Measurements from ENCODE around the gene MOB1A.
"Not testable (repeated sequence)": the region's sequence is repeated elsewhere in the genome, so short reads cannot be mapped to it uniquely, and the experiment has no call there.

Gene MOB1A

DNA sequence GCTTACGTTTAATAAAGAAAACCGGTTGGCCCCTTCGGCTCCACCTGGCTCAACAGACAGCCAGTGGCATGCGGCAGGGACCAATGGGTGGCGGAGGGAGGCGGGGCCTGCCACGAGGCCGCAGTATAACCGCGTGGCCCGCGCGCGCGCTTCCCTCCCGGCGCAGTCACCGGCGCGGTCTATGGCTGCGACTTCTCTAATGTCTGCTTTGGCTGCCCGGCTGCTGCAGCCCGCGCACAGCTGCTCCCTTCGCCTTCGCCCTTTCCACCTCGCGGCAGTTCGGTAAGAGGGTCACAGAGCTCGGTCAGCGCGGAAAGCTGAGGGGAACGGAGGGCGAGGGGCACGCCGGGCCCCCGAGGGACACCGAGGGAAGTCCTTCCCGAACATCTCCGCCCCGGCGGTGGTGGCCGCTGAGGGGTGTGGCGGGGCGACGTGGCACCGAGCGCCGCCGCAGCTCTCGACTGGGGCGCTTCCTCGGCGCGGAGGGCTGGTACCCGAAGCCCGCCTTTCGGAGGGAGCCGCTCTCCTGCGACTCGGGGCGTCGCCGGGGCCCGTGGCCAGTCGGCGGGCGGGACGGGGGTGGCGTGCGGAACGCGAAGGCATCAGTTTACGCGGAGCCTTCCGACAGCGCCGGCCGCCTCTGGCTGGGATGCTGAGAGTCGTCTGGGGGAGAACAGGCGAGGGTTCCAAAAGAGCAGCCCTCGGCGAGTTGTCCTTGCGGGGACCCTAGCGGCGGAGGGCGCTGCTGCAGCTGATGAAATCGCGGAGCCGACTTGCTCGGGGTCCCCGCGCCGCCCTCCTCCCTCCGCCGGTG lies 20.0 kb upstream of the MOB1A start, which contains the start of gene MTHFD2:
Gene MTHFD2 (plus strand): TSS at position 155 of the 814 bp plus-strand sequence. CDS start 27 bp downstream, at position 182.
- peak; percentile 99 for DNase-seq (ENCODE audit: low spot score)

GRCh38 chr2:74198023-74198460 lies 19.4 kb upstream of the MOB1A start:
- DNase-seq (ENCODE audit: low spot score), result no peak

DNA sequence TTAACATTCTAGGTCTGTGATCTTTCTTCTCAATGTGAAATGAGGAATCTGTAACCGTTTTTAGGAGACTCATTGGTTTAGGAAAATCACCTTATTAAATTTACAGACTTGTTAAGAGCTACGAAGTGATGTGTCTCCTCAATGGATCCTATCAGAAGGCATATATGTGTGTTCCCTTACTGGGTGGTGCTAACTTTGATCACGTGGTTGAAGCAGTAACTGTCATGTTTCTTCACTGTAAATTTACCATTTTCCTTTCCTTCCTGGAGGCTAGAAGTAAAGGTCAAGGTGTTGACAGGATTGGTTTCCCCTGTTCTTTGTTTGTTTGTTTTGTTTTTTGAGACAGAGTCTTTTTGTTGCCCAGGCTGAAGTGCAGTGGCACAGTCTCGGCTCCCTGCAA lies 18.4 kb upstream of the MOB1A start:
- no peak for DNase-seq (ENCODE audit: low spot score)

DNA sequence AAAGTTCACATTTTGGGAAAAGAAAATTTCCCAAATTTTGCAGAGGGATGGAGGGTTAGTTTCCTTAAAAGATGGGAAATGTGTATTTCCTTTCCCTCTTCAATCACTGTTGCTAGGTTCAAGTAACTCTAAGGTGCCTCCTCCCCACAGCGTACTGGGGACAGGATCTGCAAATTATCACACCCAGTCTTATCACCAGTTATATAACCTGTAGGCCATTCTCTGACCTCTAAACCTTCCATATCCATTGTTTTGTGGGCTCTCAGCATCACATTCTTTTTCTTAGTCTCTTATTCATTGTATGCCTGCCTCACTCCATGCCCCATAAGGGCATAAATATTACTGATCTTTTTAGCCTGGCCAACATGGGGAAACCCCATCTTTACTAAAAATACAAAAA lies 16.1 kb upstream of the MOB1A start:
- no peak for DNase-seq (ENCODE audit: low spot score)

DNA sequence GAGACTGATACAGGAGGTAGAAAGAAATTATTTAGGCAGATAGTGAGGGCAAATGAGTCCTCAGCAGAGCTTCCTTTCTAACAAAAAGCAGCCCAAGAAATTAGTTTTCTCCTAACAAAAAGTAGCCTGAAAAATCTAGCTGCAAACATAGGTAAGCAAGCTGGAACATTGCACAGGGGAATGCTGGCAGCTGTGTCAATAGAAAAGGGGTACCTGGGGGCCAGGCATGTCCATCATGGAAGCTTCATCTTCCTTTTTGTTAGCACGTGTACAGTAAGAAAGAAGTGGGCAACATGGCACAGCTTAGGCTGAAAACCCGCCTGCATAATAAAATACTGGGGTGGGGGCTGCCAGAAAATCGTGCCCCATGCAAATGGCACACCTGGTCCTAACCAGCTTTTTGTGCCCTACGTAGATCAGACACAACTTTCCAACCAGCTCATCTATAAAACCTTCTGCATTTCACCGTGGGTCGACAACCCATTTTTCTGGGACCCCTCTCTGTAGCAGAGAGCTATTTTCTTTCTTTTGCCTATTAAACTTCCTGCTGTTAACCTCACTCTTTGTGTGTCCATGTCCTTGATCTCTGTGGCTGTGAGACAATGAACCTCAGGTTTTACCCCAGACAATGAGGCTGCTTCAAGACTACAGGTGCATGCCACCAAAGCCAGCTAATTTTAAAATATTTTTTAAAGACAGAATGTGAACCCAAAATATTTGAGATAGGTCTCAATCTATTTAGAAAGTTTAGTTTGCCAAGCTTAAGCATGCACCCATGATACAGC lies 13.1 kb upstream of the MOB1A start:
- no peak for DNase-seq (ENCODE audit: low spot score)

- no peak for DNase-seq (ENCODE audit: low spot score)
Measured at GRCh38 chr2:74188696-74189095, 10.0 kb upstream of the MOB1A start.

DNA sequence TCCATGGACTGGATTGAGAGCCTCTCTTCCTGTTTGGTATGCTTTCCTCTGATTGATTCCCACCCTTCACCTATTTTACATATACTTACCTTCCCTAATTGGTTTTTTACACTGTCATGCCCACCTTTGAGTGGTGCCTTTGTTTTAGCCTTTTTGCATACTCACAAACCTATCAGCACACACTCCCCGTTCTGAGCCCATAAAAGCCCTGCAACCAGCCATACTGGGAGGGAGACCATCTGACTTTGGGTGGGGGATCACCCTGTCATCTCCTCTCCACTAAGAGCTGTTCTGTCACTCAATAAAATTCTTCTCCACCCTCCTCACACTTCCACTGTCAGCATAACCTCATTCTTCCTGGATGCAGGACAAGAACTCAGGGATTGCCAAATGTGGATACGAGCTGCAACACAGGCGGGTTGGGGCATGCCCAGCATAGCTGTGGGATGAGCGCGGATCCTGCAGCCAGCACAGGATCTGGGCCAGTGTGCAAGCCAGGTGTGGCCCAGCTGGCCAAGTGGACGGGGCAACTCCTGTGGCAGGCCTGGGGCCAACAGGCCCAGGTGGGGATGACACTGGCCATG lies 9.4 kb upstream of the MOB1A start:
- DNase-seq (ENCODE audit: low spot score), result peak; percentile 62

DNA sequence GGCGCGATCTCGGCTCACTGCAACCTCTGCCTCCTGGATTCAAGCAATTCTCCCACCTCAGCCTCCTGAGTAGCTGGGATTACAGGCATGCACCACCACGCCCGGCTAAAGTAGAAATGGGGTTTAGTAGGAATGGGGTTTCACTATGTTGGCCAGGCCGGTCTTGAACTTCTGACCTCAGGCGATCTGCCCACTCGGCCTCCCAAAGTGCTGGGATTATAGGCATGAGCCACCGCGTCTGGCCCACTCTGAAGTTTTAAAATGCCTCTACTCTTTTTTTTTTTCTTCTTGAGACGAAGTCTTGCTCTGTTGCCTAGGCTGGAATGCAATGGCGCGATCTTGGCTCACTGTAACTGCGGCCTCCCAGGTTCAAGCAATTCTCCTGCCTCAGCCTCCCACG lies 8.0 kb upstream of the MOB1A start:
- DNase-seq (ENCODE audit: low spot score), result not testable (repeated sequence)

GRCh38 chr2:74186038-74186437 lies 7.4 kb upstream of the MOB1A start:
- DNase-seq (ENCODE audit: low spot score), result peak; percentile 61

DNA sequence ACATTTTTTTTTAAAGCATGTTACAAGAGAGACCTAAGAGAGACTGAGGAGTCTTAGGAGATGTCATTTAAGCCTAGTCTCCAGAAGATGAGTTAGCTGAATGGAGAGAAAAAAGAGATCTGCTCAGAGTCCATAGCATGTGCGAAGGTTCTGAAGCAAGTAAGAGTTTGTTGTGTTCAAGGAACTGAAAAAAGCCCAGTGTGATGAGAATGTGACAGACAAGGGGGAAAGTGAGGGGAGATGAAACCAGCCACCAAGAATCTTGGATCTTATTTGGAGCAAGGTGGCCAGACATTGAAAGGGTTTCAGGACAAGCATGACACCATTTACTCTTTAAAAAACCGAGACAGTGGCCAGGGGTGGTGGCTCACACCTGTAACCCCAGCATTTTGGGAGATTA lies 5.2 kb upstream of the MOB1A start:
- no peak for DNase-seq (ENCODE audit: low spot score)

DNA sequence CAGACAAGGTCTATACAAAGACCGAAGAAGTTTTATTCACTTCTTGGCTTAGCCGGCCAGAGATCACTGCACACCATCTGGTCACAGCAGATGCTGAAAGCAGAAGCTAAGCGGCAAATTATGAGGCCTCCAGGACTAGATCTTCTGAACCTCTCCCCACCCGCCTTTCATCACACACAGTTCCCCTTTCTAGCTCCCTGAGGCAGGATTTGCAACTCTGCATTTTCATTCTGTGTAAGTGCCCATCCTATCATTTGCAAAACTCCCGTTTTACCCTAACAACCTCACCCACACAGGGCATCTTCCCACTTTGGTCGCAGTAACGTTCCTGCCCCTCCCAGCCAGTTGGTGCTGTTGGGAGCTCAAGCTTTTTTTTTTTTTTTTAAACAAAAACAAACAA lies 3.1 kb upstream of the MOB1A start:
- no peak for DNase-seq (ENCODE audit: low spot score)

DNA sequence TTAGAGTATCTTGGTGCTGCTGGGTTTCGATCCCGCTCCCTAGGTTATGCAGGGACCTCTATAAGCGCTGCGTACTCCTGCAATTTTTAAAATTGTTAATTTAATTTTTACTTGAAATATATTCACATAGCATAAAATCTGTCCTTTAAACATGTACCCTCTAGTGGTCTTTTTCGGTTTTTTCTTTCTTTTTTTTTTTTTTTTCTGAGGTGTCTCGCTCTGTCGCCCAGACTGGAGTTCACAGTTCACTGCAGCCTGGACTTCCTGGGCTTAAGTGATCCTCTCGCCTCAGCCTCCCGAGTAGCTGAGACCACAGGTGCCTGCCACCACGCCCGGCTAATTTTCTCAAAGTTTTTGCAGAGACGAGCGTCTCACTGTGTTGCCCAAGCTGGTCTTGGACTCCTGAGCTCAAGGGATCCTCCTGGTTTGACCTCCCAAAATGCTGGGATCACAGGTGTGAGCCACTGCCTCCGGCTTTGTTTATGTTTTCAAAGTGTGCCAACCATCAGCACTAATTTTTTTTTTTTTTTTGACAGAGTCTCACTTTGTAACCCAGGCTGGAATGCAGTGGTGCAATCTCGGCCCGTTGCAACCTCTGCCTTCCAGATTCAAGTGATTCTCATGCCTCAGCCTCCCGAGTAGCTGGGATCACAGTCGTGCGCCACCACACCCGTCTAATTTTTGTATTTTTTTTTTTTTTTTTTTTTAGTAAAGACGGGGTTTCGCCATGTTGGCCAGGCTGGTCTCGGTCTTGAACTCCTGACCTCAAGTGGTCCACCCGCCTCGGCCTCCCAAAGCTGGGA lies 585 bp upstream of the MOB1A start:
- no peak for DNase-seq (ENCODE audit: low spot score)

DNA sequence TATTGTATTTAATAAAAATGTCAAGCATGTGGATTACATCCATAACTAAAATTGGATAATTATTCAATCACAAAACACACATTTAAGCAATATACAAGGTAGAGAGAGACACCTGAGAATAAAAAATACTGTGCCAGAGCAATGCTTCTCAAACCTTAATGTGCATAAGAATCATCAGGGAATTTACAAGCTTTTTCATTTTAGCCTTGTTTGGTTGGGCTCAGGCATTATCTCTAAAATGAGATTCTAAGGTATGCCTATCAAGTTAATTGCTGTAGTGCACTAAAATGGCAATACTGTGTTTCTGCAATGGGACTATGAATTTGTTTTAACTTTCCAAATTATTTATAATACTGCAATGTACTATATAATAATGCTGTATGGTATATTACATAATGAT lies 983 bp downstream of the MOB1A start:
- DNase-seq (ENCODE audit: low spot score), result no peak

- no peak for DNase-seq (ENCODE audit: low spot score)
Measured at GRCh38 chr2:74174909-74175308, 3.8 kb downstream of the MOB1A start.

GRCh38 chr2:74168739-74169138 lies 9.9 kb downstream of the MOB1A start:
- DNase-seq (ENCODE audit: low spot score), result no peak

- no peak for DNase-seq (ENCODE audit: low spot score)
Measured at GRCh38 chr2:74164761-74165160, 13.9 kb downstream of the MOB1A start.

DNA sequence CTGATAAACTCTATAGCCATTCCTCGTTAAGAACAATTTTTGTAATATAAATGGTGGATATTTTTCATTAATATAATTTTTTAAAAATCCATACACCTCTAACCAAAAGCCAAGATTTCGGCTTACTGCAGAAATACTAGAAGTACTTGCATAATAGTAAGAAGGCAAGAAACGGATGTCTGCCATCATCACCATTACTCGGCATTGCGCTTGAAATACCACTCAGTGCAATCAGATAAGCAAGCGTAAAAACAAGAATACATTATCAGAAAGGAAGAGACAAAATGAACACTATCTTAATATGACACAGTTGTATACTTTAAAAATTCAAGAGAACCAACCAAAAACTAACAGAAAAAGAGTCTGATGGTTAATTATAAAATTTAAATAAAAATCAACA lies 15.7 kb downstream of the MOB1A start:
- DNase-seq (ENCODE audit: low spot score), result no peak

GRCh38 chr2:74155830-74156229 lies 22.8 kb downstream of the MOB1A start:
- no peak for DNase-seq (ENCODE audit: low spot score)

- DNase-seq (ENCODE audit: low spot score), result no peak
Measured at GRCh38 chr2:74152954-74153353, 25.7 kb downstream of the MOB1A start.

DNA sequence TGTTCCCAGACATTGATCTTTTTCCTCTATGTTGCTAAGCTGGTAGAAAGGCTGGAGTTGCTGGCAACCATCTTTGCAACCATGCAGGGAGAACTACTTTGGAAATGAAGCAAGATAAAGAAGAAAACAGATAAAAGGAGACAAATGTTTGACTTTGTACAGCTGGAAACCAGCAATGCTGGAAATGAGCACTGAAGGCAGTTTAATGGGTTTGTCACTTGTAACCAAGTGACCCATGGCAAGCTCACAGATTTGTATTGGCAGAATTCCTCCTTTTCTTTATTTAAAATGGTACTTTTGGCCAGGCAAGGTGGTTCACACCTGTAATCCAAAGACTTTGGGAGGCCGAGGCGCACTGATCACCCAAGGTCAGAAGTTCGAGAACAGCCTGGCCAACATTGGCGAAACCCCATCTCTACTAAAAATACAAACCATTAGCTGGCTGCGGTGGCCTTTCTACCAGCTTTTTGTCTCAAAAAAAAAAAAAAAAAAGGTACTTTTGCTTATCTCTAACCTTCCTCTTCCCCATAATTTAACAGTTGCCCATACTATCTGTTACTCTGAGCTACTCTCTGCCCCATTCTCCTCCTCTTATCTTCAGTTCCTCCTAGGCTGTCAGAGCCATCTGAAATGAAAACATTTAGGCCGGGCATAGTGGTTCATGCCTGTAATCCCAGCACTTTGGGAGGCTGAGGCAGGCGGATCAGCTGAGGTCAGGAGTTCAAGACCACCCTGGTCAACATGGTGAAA lies 28.9 kb downstream of the MOB1A start:
- DNase-seq (ENCODE audit: low spot score), result no peak

GRCh38 chr2:74149247-74149525 lies 29.5 kb downstream of the MOB1A start:
- DNase-seq (ENCODE audit: low spot score), result no peak

All from kidney tubule cell (primary cell).